Stimulated activated CD4-positive, alpha-beta T cell treated with anti-CD3 and anti-CD28 coated beads, Interleukin-4, amount 100 ng/mL, for 4 hours (primary cell): ENCODE measurements around the gene TBX4.
"Not testable (repeated sequence)": the region's sequence is repeated elsewhere in the genome, so short reads cannot be mapped to it uniquely, and the experiment has no call there.

Experiments
- DNase-seq, 2 experiments: peaks; one replicate each; pipeline ENCODE4 v3.0.0-alpha.2; 2020

The TBX4 gene

GRCh38 chr17:61413661-61414126 lies 38.5 kb upstream of the TBX4 start:
- no peak for DNase-seq

- DNase-seq: no peak
These were observed 37.9 kb upstream of the TBX4 start for GRCh38 chr17:61414141-61414935.

- DNase-seq: no peak
These were observed 37.3 kb upstream of the TBX4 start for GRCh38 chr17:61414936-61415251.

- no peak for DNase-seq
These were observed 36.6 kb upstream of the TBX4 start for GRCh38 chr17:61415374-61416210.

- DNase-seq: no peak
These were observed 36.0 kb upstream of the TBX4 start for GRCh38 chr17:61416211-61416539.

GRCh38 chr17:61416540-61417363 lies 35.5 kb upstream of the TBX4 start:
- DNase-seq: peak; percentile 31 to 54

- DNase-seq: no peak
These were observed 33.8 kb upstream of the TBX4 start for GRCh38 chr17:61418449-61418848.

GRCh38 chr17:61419496-61420046 lies 32.7 kb upstream of the TBX4 start:
- no peak for DNase-seq

- no peak for DNase-seq
These were observed 32.2 kb upstream of the TBX4 start for GRCh38 chr17:61420052-61420451.

GRCh38 chr17:61420745-61421398 lies 31.4 kb upstream of the TBX4 start:
- DNase-seq: no peak

- DNase-seq: no peak
These were observed 30.8 kb upstream of the TBX4 start for GRCh38 chr17:61421460-61421859.

GRCh38 chr17:61422116-61422799 lies 30.0 kb upstream of the TBX4 start:
- no peak for DNase-seq

GRCh38 chr17:61422869-61423268 lies 29.4 kb upstream of the TBX4 start:
- no peak for DNase-seq

- no peak for DNase-seq
These were observed 28.1 kb upstream of the TBX4 start for GRCh38 chr17:61423967-61424649.

- DNase-seq: no peak
These were observed 26.3 kb upstream of the TBX4 start for GRCh38 chr17:61425682-61426481.

GRCh38 chr17:61426482-61427304 lies 25.5 kb upstream of the TBX4 start:
- no peak for DNase-seq

- DNase-seq: no peak
These were observed 24.7 kb upstream of the TBX4 start for GRCh38 chr17:61427567-61427966.

GRCh38 chr17:61429274-61429673 lies 22.9 kb upstream of the TBX4 start:
- DNase-seq: no peak

GRCh38 chr17:61429831-61430230 lies 22.4 kb upstream of the TBX4 start:
- not testable (repeated sequence) for DNase-seq
